GM12864 (cell line): ENCODE data around the gene WFS1.

Source experiments
- DNase-seq: peaks from one replicate; pipeline ENCODE4 v3.0.0-alpha.2; 2011; ENCODE audit warnings: low read depth
- H3K4me3 ChIP-seq: 2 replicates; pipeline ENCODE4 v1.5.1; 2011; ENCODE audit warnings: mild to moderate bottlenecking, low read depth, low read length, control low read depth
- TF ChIP-seq, protein P1 (sequence below): IDR thresholded peaks from 2 replicates; pipeline ENCODE4 v1.5.1; 2011; ENCODE audit warnings: low read depth, mild to moderate bottlenecking, moderate library complexity, low read length, control low read depth, inconsistent platforms; ENCODE audit errors: missing control alignments

Gene WFS1

DNA sequence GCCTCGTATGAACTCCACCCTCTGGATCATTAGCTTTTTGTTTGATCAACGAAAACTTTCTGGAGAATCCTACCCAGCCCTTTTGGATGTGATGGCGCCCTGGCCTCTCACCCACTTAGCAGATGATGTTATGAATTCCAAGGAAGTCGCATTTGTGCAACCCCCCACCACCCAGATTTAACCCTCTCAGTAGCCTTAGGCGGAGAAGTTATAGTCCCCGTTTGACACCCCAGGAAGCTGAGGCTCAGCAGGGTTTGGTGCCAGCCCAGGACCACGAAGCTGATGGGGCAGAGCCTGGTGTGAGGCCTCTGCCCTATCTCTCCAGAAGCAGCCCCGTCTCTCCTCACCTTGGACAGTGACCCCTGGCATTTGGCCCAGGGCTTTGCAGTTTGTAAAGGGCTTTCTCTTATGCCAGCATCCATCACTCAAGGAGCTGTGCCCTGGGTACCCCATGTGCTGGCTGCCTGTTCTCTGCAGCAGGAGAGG lies 1.0 kb downstream of the WFS1 start:
- no peak for DNase-seq

DNA sequence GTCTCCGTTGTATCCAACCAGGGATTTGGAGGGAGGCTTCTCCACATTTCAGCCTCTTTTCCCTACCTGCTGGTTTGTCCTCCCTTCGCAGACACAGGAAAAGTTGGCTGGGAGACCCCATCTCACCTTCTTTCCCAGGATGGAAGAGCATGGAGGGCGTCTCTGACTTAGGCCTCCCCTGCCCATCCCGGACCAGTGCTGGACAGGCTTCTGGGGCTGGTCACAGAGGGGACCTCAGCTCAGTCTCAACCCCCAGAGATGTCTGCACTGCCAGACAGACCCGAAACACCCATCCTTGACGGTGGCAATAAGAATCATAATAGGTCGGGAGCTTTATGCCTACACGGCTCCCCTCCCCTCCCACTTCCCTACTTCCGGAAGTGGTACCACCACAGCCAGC lies 1.6 kb downstream of the WFS1 start:
- no peak for DNase-seq
- TF ChIP-seq, protein P1, sequence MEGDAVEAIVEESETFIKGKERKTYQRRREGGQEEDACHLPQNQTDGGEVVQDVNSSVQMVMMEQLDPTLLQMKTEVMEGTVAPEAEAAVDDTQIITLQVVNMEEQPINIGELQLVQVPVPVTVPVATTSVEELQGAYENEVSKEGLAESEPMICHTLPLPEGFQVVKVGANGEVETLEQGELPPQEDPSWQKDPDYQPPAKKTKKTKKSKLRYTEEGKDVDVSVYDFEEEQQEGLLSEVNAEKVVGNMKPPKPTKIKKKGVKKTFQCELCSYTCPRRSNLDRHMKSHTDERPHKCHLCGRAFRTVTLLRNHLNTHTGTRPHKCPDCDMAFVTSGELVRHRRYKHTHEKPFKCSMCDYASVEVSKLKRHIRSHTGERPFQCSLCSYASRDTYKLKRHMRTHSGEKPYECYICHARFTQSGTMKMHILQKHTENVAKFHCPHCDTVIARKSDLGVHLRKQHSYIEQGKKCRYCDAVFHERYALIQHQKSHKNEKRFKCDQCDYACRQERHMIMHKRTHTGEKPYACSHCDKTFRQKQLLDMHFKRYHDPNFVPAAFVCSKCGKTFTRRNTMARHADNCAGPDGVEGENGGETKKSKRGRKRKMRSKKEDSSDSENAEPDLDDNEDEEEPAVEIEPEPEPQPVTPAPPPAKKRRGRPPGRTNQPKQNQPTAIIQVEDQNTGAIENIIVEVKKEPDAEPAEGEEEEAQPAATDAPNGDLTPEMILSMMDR, result no peak
- H3K4me3 ChIP-seq, result no peak overlapping the region

More for the DNA sequence above, 1.0 kb downstream of the WFS1 start:
- peak overlapping the region; percentile 94 for H3K4me3 ChIP-seq
- TF ChIP-seq, protein P1, result no peak

DNA sequence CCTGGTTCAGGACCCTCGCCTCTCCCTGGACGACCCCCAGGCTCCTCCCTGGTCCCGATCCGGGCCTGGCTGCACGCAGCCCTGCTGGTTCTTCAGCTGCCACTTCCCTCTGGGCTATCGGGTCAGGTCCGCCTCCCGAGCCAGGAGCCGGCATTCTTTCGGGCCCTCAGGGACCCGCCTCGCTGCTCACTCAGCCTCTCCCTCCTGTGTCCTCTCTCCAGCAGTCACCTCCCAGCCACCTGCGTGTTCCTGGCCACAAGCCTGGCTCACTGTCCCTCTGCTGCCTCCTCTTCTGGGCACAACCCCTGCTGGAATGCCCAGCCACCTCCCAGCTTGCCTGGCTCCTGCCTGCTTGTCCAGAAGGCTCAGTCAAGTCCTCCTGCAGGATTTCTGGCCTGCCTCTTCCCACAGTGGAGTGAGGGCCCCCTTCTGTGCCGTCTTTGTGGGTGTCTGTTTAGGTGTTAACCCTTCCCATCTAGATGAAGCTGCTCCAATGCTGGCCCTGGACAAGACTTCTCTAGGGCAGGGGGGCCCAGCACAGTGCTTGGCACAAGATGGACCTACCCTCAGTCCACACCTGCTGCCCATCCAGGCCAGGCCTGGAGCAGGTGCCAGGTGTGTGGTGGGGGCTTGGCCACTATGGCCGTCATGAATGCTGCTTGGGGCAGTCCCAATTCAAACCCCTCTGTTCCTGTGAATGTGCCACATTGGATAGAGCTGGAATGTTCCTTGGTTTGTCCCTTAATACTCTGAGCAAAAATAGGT lies 2.2 kb downstream of the WFS1 start:
- no peak overlapping the region for H3K4me3 ChIP-seq
- no peak for DNase-seq
- TF ChIP-seq, protein P1, result no peak

GRCh38 chr4:6272863-6273660 lies 3.4 kb downstream of the WFS1 start:
- no peak for DNase-seq
- no peak overlapping the region for H3K4me3 ChIP-seq

DNA sequence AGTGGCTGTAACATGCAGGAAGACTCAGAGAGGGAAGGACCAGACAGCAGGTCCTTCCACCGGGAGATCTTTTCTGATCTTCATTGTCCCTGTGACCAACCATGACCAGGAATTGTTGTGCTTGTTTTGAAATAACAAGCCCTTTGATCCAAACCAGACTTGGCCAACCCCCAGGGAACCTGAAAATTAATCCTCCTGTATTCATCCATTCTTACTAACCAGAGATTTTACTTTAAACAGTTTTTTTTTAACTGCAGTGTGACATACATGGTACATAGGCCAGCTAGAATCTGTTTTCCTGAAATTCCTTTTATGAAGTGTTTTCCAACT lies 4.0 kb downstream of the WFS1 start:
- no peak overlapping the region for H3K4me3 ChIP-seq
- no peak for DNase-seq
- TF ChIP-seq, protein P1, result no peak

More at GRCh38 chr4:6272863-6273660, 3.4 kb downstream of the WFS1 start:
- TF ChIP-seq, protein P1, result no peak

GRCh38 chr4:6275351-6275750 lies 5.7 kb downstream of the WFS1 start:
- H3K4me3 ChIP-seq, result no peak overlapping the region

More at GRCh38 chr4:6275351-6275750, 5.7 kb downstream of the WFS1 start:
- DNase-seq, result no peak
- TF ChIP-seq, protein P1, result no peak
